ENCODE measurements around the gene S1PR4.

DNA sequence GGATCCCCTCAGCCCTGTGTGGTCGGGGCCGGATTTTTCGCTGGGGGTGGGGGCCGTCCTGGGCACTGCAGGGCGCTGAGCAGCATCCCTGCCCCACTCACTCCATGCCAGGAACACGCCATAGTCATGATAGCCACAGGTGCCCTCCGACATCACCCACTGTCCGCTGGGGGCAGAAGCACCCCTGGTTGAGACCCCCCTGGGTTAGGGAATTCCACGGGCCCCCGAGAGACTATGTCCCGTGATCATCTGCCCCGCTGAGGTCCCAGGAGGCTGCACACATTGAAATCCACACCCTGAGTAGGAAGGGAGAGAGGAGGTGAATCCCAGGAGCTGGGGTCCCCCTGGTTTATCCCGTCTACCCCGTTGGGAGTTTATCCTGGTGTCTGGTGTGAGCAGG lies 23.3 kb downstream of the S1PR4 start:
- TF ChIP-seq CTCF (conservative IDR thresholded peaks at IDR 0.05; ENCODE audit: low read depth in 2 of 2) (no peak), POLR2AphosphoS5 (IDR thresholded peaks at IDR 0.05; ENCODE audit: low read depth) (no peak), EZH2 (IDR thresholded peaks at IDR 0.05; ENCODE audit: low read depth, unreplicated experiment) (no peak), REST (IDR thresholded peaks at IDR 0.05; ENCODE audit: unreplicated experiment) (no peak), JUNB (IDR thresholded peaks at IDR 0.05; ENCODE audit: unreplicated experiment) (no peak), CREB1 (CRISPR knock-in tag; IDR thresholded peaks at IDR 0.05; ENCODE audit: low read depth) (no peak), ETS1 (IDR thresholded peaks at IDR 0.05) (no peak)

Measured in GM23338 (cell line).